ENCODE data around the gene RRP9.
A peak's percentile ranks its signal among the peaks of the same experiment; 100 is the strongest.

The RRP9 gene

GRCh38 chr3:51971350-51971749, 29.6 kb upstream of the RRP9 start:
- no peak for DNase-seq (ENCODE audit: low spot score)

GRCh38 chr3:51970606-51971300, 29.0 kb upstream of the RRP9 start:
- DNase-seq (ENCODE audit: low spot score), result no peak

- DNase-seq (ENCODE audit: low spot score), result no peak
These were observed 28.1 kb upstream of the RRP9 start for GRCh38 chr3:51969841-51970240.

- DNase-seq (ENCODE audit: low spot score), result no peak
These were observed 27.4 kb upstream of the RRP9 start for GRCh38 chr3:51968883-51969678.

- peak; percentile 52 for DNase-seq (ENCODE audit: low spot score)
These were observed 26.6 kb upstream of the RRP9 start for GRCh38 chr3:51968170-51968775.

GRCh38 chr3:51967384-51968169, 25.9 kb upstream of the RRP9 start, which contains the start of gene PCBP4:
TSS of gene PCBP4 (minus strand) at chr3:51967454. CDS start at chr3:51961240, 6,214 bp downstream.
- DNase-seq (ENCODE audit: low spot score), result peak; percentile 83

- DNase-seq (ENCODE audit: low spot score), result no peak
These were observed 25.2 kb upstream of the RRP9 start for GRCh38 chr3:51966922-51967383.

GRCh38 chr3:51966486-51966885, 24.8 kb upstream of the RRP9 start:
- no peak for DNase-seq (ENCODE audit: low spot score)

- no peak for DNase-seq (ENCODE audit: low spot score)
These were observed 24.3 kb upstream of the RRP9 start for GRCh38 chr3:51966016-51966415.

- DNase-seq (ENCODE audit: low spot score), result no peak
These were observed 22.8 kb upstream of the RRP9 start for GRCh38 chr3:51964521-51964920.

GRCh38 chr3:51963951-51964451, 22.3 kb upstream of the RRP9 start:
- peak; percentile 50 for DNase-seq (ENCODE audit: low spot score)

- DNase-seq (ENCODE audit: low spot score), result no peak
These were observed 21.3 kb upstream of the RRP9 start for GRCh38 chr3:51962854-51963530.

- no peak for DNase-seq (ENCODE audit: low spot score)
These were observed 20.2 kb upstream of the RRP9 start for GRCh38 chr3:51961602-51962569.

GRCh38 chr3:51961011-51961410, 19.3 kb upstream of the RRP9 start:
- DNase-seq (ENCODE audit: low spot score), result no peak

- no peak for DNase-seq (ENCODE audit: low spot score)
These were observed 18.7 kb upstream of the RRP9 start for GRCh38 chr3:51960386-51960785.

GRCh38 chr3:51959651-51960050, 17.9 kb upstream of the RRP9 start:
- DNase-seq (ENCODE audit: low spot score), result no peak

GRCh38 chr3:51958603-51959521, 17.2 kb upstream of the RRP9 start:
- no peak for DNase-seq (ENCODE audit: low spot score)

- DNase-seq (ENCODE audit: low spot score), result no peak
These were observed 16.0 kb upstream of the RRP9 start for GRCh38 chr3:51957520-51958205.

Measured in iPS-NIHi11 (cell line).